HCEC 1CT (cell line): ENCODE results near the gene MYBPC2.

ENCODE experiments used
- DNase-seq: peaks from one replicate; pipeline ENCODE4 v3.0.0-alpha.2; 2017

The MYBPC2 gene

DNA sequence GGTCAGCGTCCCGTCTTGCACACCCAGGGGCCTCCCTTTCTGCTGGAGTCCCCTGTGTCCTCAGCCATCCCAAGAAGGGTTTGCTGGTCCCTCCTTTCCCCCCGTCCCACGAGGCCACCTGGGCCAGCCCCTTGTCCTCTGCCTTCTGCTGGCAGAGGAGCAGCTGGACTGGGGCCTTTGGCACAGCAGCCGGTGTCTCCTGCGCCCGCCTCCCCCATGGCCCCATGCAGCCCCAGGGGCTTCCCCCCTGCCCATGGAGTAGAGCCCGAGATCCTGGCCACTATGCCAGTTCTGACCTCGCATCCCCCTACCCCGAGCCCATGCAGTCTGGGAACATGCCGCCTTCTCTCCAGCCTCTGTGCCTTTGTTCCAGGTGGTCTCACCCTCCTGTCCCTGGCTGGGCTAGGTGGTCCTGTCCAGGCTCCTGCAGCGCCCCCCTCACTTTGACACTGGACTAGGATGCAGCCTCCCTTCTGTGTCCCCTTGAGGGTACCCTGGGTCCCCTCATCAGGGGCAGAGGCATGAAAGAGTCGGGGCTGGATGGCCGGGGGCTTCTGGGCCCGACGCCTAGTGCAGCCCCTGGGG, 49.7 kb downstream of the MYBPC2 start:
- DNase-seq: no peak

DNA sequence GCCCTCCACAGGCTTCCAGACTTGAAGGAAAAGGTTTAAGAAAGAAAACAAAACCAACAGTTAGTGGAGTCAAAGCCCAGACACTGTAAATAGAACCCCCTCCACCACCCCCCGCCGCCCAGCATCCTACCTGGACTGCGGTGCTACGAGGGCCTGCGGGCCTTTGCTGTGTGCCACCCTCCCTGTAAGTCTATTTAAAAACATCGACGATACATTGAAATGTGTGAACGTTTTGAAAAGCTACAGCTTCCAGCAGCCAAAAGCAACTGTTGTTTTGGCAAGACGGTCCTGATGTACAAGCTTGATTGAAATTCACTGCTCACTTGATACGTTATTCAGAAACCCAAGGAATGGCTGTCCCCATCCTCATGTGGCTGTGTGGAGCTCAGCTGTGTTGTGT, 50.2 kb downstream of the MYBPC2 start:
- DNase-seq: no peak

DNA sequence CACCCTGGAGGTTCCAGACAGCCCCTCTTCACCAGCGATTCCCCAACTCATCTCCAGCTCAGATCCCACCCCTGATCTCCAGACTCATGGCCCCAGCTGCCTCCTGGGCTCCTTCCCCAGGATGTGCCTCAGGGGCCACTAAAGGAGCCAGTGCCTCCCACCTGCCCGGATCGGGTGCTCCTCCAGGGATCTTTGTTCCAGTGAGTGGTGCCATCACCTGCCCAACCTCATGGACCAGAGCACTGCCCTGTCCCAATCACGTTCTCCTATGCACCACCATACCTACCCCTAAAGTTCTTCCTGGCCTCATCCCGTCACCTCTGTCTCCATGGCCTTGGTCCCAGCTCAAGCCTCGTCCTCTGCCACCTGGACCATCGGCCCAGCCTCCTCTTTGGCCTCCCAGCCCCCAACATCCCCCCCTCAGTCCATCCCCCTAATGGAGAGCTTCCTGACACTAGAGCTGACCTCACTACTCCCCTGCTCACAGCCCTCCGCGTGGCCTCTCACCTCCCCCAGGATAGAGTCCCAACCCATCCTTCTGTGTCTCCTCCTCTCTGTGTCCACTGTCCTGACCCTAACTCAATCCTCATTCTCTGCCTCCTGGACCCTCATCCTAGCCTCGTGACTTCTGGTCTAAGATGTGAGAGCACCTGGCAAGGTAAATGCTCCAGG, 52.7 kb downstream of the MYBPC2 start:
- DNase-seq: no peak

GRCh38 chr19:50486823-50487515, 54.3 kb downstream of the MYBPC2 start:
- no peak for DNase-seq

GRCh38 chr19:50488389-50489194, 55.9 kb downstream of the MYBPC2 start:
- DNase-seq: no peak

GRCh38 chr19:50489461-50490011, 56.8 kb downstream of the MYBPC2 start:
- no peak for DNase-seq

DNA sequence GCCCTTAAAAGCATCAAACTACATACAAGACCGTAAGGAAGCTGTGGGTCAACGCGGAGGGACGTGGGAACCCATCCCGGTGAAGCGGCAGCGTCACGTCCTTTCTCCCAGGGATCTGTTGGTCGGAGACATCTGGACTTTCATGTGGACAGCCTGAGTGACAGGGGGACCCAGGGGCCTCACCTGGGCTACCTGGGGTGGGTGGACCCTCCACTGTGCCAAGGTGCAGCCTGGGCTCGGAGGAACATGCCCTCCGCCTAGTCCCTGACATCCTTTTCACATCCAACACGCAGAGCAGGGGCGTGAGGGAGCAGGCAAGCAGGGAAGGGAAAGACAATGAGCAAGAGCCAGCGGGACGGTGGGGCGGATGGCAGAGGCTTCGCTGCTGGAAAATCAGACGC, 57.7 kb downstream of the MYBPC2 start:
- DNase-seq: no peak

GRCh38 chr19:50490991-50491472, 58.3 kb downstream of the MYBPC2 start:
- no peak for DNase-seq

DNA sequence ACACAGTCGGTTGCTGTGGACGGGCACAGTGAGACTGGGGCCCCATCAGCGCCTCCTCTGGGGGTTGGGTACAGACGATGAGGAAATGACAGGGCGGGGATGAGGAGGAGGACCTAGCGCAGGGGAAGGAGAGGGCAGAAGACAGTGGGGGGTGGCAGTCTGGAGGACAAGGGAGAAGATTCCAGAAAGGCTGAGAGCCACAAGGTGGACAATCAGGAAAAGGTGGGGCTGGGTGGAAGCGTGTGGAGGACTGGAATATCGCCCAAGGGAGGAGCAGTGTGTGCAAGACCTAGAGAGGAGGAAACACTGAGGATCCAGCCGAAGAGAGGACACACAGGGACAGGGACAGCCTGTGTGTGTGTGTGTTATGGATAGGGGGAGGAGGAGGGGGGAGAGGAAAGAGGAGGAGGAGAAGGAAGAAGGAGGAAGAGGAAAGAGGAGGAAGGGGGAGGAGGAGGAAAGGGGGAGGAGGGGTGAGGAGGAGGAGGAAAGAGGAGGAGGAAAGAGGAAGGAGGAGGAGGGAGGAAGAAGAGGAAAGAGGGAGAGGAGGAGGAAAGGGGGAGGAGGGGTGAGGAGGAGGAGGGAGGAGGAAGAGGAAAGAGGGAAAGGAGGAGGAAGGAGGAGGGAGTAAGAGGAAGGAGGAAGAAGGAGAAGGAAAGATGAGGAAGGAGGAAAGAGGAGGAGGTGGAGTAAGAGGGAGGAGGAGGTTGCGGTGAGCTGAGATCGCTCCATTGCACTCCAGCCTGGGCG, 59.8 kb downstream of the MYBPC2 start:
- DNase-seq: no peak

DNA sequence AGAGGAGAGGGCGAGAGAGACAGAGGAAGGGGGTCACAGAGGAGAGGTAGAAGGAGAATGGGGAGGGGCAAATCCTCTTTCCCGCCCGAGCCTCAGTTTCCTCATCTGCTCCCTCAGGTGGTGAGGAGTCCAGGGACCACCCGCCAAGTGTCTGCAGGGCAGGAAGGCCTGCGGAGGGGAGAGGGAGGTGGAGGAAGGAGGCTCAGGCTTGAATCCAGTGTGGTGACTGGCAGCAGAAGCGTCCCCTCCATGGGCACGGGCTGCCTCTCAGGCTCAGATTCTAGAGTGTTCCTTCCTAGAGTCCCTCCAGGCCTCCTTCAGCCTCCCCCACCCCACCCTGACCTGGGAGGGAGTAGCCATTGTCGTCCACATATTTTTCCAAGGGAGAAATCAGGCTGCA, 60.5 kb downstream of the MYBPC2 start:
- DNase-seq: no peak

- DNase-seq: no peak
These were observed 61.7 kb downstream of the MYBPC2 start for GRCh38 chr19:50494186-50495019.

DNA sequence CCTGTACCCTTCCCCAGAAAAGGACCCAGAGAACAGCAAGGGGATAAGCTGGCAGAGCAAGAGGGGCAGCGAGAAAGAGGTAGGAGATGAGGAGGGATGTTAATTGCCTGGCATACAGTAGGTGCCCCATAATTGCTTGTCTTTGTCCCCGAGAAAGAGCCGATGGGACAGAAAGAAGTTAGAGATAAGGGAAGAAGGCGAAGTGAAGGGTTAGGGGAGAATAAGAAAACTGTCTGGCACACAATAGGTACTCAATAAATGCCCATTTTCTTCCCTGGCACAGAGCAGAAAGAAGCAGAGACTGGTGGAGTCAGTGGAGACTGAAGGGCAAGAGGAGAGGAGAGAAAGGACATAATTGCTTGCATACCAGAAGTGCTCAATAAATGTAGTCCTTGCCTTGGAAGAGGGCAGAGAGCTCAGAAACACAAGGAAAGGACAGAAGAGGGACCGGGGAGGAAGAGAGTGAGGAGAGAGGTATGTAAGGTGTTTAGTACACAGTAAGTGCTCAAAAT, 62.4 kb downstream of the MYBPC2 start:
- no peak for DNase-seq

DNA sequence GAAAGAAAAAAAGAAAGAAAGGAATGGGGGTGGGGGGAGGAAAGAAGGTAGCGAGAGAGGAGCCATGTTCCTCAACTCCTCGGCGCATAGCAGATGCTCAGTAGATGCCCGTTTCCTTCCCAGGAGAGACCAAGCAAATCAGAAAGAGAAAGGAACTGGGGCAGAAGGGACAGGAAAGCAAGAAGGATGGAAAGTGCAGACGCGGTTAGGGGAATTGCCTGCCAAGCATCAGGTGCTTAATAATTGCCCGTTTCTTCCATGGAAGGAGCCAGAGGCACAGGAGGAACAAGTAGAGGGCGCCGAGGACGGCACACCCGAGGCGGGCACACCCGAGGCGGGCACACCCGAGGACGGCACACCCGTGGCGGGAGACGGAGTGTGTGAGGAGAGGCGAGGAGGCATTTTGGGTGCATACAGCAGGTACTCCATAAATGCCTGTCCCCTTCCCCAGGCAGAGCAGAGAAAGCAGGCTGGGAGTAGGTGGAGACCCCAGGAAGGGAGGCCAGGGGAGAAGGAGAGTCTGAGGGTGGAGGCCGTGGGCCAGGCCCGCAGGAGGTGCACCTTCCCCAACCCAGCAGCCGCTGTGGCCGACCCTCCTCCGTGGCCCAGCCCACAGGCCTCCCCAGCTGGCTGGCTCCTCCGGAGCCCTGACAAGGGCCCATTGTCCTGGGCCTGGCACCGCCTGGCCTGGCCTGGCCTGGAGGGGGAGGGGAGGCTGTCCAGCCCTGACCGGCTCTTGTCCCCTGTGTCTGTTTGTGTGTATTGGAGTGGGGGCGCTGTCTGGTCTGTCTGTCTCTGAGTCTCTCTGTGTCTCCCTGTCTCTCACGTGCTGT, 63.7 kb downstream of the MYBPC2 start:
- no peak for DNase-seq

DNA sequence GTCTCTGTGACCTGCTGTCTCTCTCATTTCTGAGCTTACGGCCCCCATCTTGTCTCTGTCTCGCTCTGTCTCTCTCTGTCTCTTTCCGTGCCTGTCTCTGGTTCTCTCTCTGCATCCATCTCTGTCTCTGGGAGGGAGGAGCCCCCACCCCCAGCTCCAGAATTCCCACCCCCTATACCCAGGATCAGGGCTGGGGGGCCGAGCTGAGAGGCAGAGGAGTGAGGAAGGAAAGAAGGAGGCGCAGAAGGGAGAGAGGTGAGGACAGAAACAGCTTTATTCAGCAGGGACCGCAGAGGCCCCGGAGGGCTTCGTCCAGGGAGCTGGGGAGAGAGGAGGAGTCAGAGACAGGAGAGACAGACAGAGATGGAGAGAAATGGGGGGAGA, 64.3 kb downstream of the MYBPC2 start:
- DNase-seq: no peak

- DNase-seq: no peak
These were observed 65.7 kb downstream of the MYBPC2 start for GRCh38 chr19:50498219-50499056.

DNA sequence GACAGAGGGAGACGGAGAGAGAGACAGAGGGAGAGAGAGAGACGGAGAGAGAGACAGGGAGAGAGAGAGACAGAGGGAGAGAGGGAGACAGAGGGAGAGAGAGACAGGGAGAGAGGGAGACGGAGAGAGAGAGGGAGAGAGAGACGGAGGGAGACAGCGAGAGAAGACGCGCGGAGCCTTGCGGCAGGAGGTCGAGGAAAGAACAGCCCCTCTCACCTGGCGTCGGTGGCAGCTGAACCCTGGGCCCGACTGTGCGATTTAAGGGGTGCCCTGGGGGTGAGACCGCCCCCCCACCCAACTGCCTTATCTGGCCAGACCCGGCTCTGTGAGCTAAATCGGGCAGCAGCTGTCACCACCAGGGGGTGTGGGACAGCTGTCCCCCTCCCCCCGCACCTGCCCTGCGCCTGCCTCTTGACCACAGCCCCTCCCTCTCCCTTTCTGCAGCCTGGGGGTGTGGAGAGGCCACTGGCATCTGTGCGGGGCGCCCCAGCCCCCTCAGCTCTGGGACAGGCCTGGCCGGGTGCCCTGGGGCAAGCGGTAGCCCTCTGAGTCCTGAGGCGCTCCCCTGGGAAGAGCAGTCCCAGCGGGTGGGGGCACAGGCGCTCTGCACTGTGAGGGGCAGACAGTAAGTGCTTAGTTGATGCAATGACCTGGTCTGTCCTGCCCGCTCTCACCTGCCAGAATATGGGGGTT, 67.5 kb downstream of the MYBPC2 start:
- no peak for DNase-seq

- DNase-seq: no peak
These were observed 68.1 kb downstream of the MYBPC2 start for GRCh38 chr19:50500753-50501151.

DNA sequence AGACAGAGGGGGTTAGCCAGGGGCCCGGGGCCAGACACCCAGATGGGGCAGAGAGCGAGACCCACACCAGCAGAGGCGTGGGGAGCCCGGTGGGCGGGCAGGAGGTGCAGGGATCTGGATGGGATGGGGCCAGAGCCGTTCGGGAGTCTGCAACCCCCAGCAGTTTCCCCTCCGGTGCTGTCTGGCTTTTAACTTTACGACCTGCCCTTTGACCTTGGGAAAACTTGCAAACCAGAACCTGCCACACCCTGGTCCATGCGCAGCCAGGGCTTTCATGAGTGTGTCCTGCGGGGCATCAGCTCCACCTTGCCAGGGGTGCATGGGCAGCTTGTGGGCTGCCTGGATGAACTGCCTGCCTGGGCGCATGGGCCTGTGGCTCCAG, 68.5 kb downstream of the MYBPC2 start:
- no peak for DNase-seq
